Natural killer cell (primary cell): ENCODE measurements around the gene DSG4. TPM values are rescaled to one million over a fixed set of nuclear protein-coding genes. Genes with fewer than 3 reads are reported as not detected.

Experiments used
- ATAC-seq, 3 donors: fragments of 150-1000 bp in 2 of 3; fragments of 200-7000 bp in 1 of 3; cut with Tn5 transposase; 1 replicate in 1 of 3; 2 replicates in 2 of 3; pipeline ENCODE4 v1.10.0; 2021; ENCODE audit warnings: mild to moderate bottlenecking in 2 of 3, moderate library complexity in 2 of 3
- DNase-seq, 2 donors: peaks; one replicate each; pipeline versions ENCODE4 v3.0.0 to v3.0.0-alpha.2; 2013 to 2021; ENCODE audit warnings: mixed read lengths in 1 of 2
- H3K27ac ChIP-seq: one replicate; pipeline ENCODE4 v1.5.1; 2013; ENCODE audit warnings: mild to moderate bottlenecking, low read length
- H3K27me3 ChIP-seq: one replicate; pipeline ENCODE4 v1.6.1; 2013; ENCODE audit warnings: low read length; ENCODE audit not compliant: control insufficient read depth, insufficient read depth
- H3K36me3 ChIP-seq: one replicate; pipeline ENCODE4 v1.6.1; 2013; ENCODE audit warnings: low read length; ENCODE audit not compliant: control insufficient read depth, insufficient read depth
- H3K4me1 ChIP-seq: one replicate; pipeline ENCODE4 v1.6.1; 2013; ENCODE audit warnings: low read length; ENCODE audit not compliant: control insufficient read depth, insufficient read depth
- H3K4me3 ChIP-seq: one replicate; pipeline ENCODE4 v1.5.1; 2013; ENCODE audit warnings: low read length
- H3K9me3 ChIP-seq: one replicate; pipeline ENCODE4 v1.6.1; 2013; ENCODE audit warnings: low read length; ENCODE audit not compliant: control insufficient read depth, insufficient read depth
- H3K27ac Mint-ChIP-seq, 2 donors: one replicate each; pipeline ENCODE4 v1.8.0; 2022; ENCODE audit warnings: mild to moderate bottlenecking in 2 of 2, mixed read lengths in 2 of 2, moderate library complexity in 1 of 2
- H3K27me3 Mint-ChIP-seq, 2 donors: one replicate each; pipeline ENCODE4 v1.8.0; 2022; ENCODE audit warnings: low read depth in 2 of 2, mixed read lengths in 2 of 2
- H3K36me3 Mint-ChIP-seq: one replicate; pipeline ENCODE4 v1.8.0; 2022; ENCODE audit warnings: mixed read lengths
- H3K4me1 Mint-ChIP-seq, 2 donors: one replicate each; pipeline ENCODE4 v1.8.0; 2022; ENCODE audit warnings: mixed read lengths in 2 of 2
- H3K4me3 Mint-ChIP-seq: one replicate; pipeline ENCODE4 v1.8.0; 2022; ENCODE audit warnings: mild to moderate bottlenecking, moderate library complexity, mixed read lengths
- H3K9me3 Mint-ChIP-seq, 2 donors: one replicate each; pipeline ENCODE4 v1.8.0; 2022; ENCODE audit warnings: mixed read lengths in 2 of 2
- CTCF ChIP-seq: fragments of 200-600 bp; IDR thresholded peaks from one replicate; pipeline ENCODE4 v1.8.0; 2022; ENCODE audit warnings: antibody characterized with exemption
- WGBS: methylation state at CpG from one replicate; pipeline ENCODE4 v1.1.7; 2013; ENCODE audit warnings: missing lambda C conversion rate; ENCODE audit not compliant: insufficient coverage; 5-methylcytosine and 5-hydroxymethylcytosine counted together
- intact Hi-C: fragments of 100-400 bp; cut with micrococcal nuclease; formaldehyde crosslinking; loops from one replicate; pipeline ENCODE4 v1.14.2; 2022
- total RNA-seq, 4 donors: library from RNA; stranded (reverse); fragments of 120-200 nt in 1 of 4; gene quantifications; one replicate each; pipeline versions ENCODE4 v1.2.3 to v1.2.4, GENCODE V29; 2013 to 2022

The DSG4 gene
- total RNA-seq, 3 donors from 2014 or later (not counting 1 experiment from before 2014, with no cell fraction given), result not detected

DNA sequence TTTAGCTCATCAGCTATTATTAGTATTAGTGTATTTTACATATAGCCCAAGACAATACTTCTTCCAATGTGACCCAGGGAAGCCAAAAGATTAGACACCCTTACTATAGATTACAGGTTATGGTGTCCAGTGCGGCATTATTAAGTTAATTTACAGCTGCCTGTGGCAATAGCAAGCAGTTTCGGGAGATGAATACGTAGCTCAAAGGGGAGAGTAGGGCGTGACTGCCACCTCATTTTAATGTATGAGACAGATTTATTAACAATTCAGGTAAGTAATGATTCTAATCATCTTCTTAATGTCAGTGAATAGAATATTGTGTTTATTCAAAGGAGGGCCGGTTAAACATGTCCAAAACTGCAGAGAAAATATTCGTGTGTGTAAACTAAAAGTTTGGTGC, 64.2 kb downstream of the DSG4 start:
- DNase-seq (no peak), ATAC-seq (no peak)
- no peak overlapping the region for H3K4me3 Mint-ChIP-seq
- peaks cover 0 to 2% of the 10 kb centered on the region in 2 donors for H3K9me3 Mint-ChIP-seq
- 88% methylated on average over 3 of the region's 6 CpGs for WGBS
- Histone ChIP-seq H3K4me3 (no peak overlapping the region), H3K36me3 (no peaks in the 10 kb centered on the region), H3K9me3 (no peaks in the 10 kb centered on the region), H3K27me3 (no peaks in the 10 kb centered on the region), H3K4me1 (no peaks in the 10 kb centered on the region), H3K27ac (no peak overlapping the region)
- H3K4me1 Mint-ChIP-seq, result no peaks in the 10 kb centered on the region
- H3K36me3 Mint-ChIP-seq, result no peaks in the 10 kb centered on the region
- no peak for TF ChIP-seq CTCF
- H3K27ac Mint-ChIP-seq, result no peak overlapping the region
- H3K27me3 Mint-ChIP-seq, result no peaks in the 10 kb centered on the region
- intact Hi-C loops, result no loop called here

GRCh38 chr18:31441493-31441892, 64.9 kb downstream of the DSG4 start:
- DNase-seq (no peak), ATAC-seq (no peak)
- H3K4me1 Mint-ChIP-seq, result no peaks in the 10 kb centered on the region
- no peak overlapping the region for H3K27ac Mint-ChIP-seq
- Histone ChIP-seq H3K4me3 (no peak overlapping the region), H3K36me3 (no peaks in the 10 kb centered on the region), H3K4me1 (no peaks in the 10 kb centered on the region), H3K27me3 (no peaks in the 10 kb centered on the region), H3K27ac (no peak overlapping the region), H3K9me3 (no peaks in the 10 kb centered on the region)
- intact Hi-C loops, result no loop called here
- H3K4me3 Mint-ChIP-seq, result no peak overlapping the region
- no peak for TF ChIP-seq CTCF
- H3K27me3 Mint-ChIP-seq, result no peaks in the 10 kb centered on the region
- peaks cover 0 to 2% of the 10 kb centered on the region in 2 donors for H3K9me3 Mint-ChIP-seq
- WGBS, result 90% methylated on average over 3 of the region's 4 CpGs
- H3K36me3 Mint-ChIP-seq, result no peaks in the 10 kb centered on the region

DNA sequence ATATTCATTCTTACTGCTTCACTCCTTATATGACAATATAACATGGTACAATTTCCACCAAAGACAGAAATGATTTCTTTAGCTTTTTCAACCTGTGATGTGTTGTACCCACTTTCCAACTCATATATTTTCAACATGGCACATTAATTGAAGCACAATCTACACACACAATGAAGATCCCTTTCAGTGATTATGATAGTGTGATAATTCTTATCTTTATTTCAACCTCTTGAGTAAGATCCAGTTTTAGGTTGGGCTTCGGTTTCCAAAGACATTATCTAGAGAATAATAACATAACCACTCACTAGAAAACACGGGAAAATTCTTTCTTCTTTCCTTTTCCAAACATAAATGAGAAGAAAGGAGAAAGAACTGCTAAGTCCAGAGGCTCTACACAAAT, 67.6 kb downstream of the DSG4 start:
- no peak for TF ChIP-seq CTCF
- intact Hi-C loops, result no loop called here
- Mint-ChIP-seq H3K4me1 (no peaks in the 10 kb centered on the region), H3K27ac (no peak overlapping the region), H3K27me3 (no peaks in the 10 kb centered on the region), H3K4me3 (no peak overlapping the region), H3K9me3 (no peaks in the 10 kb centered on the region), H3K36me3 (no peaks in the 10 kb centered on the region)
- no peaks in the 10 kb centered on the region for H3K9me3 ChIP-seq
- no peaks in the 10 kb centered on the region for H3K36me3 ChIP-seq
- H3K4me1 ChIP-seq, result no peaks in the 10 kb centered on the region
- no peak overlapping the region for H3K27ac ChIP-seq
- 70% methylated on average over 1 of the region's 2 CpGs for WGBS
- ATAC-seq, result no peak
- DNase-seq, result no peak
- no peaks in the 10 kb centered on the region for H3K27me3 ChIP-seq
- H3K4me3 ChIP-seq, result no peak overlapping the region

GRCh38 chr18:31445908-31446307, 69.3 kb downstream of the DSG4 start:
- H3K4me3 Mint-ChIP-seq, result no peak overlapping the region
- Histone ChIP-seq H3K27ac (no peak overlapping the region), H3K27me3 (no peaks in the 10 kb centered on the region), H3K4me1 (no peaks in the 10 kb centered on the region), H3K9me3 (no peaks in the 10 kb centered on the region), H3K36me3 (no peaks in the 10 kb centered on the region), H3K4me3 (no peak overlapping the region)
- H3K4me1 Mint-ChIP-seq, result no peaks in the 10 kb centered on the region
- peaks cover 0 to 3% of the 10 kb centered on the region in 2 donors for H3K27me3 Mint-ChIP-seq
- no peak for ATAC-seq
- DNase-seq, result no peak
- intact Hi-C loops, result no loop called here
- no peak overlapping the region for H3K27ac Mint-ChIP-seq
- no peak for TF ChIP-seq CTCF
- H3K36me3 Mint-ChIP-seq, result no peaks in the 10 kb centered on the region
- H3K9me3 Mint-ChIP-seq, result peaks cover 0 to 2% of the 10 kb centered on the region in 2 donors
